SU-DHL-6 (cell line): ENCODE data around the gene CHRNB4.

ENCODE experiments used
- H2AFZ ChIP-seq: fragments of 200-600 bp; sonication (generic); 2 replicates; pipeline ENCODE4 v1.6.1; 2014; ENCODE audit warnings: low read depth, mild to moderate bottlenecking, moderate library complexity, mixed read lengths, antibody characterized with exemption, low read length; ENCODE audit not compliant: severe bottlenecking
- H3F3A ChIP-seq: fragments of 200-600 bp; shearing (Covaris generic); 2 replicates; pipeline ENCODE4 v1.6.0; 2016; ENCODE audit warnings: antibody characterized with exemption, mild to moderate bottlenecking; ENCODE audit not compliant: insufficient read depth
- H3K27ac ChIP-seq: fragments of 200-600 bp; sonication (generic); 2 replicates; pipeline ENCODE4 v1.5.1; 2016; ENCODE audit warnings: low read depth, mild to moderate bottlenecking, low read length, moderate library complexity, mixed read lengths
- H3K27me3 ChIP-seq: fragments of 200-600 bp; sonication (generic), shearing (Covaris generic); 2 replicates; pipeline ENCODE4 v1.6.0; 2014; ENCODE audit warnings: mild to moderate bottlenecking, low read length
- H3K36me3 ChIP-seq: fragments of 200-600 bp; sonication (generic); 2 replicates; pipeline ENCODE4 v1.6.1; 2014; ENCODE audit warnings: mild to moderate bottlenecking, low read length, mixed read lengths
- H3K4me2 ChIP-seq: fragments of 300-600, 200-600 bp; shearing (Covaris generic), sonication (generic); 2 replicates; pipeline ENCODE4 v1.6.0; 2014; ENCODE audit warnings: low read length, low read depth, mild to moderate bottlenecking; ENCODE audit not compliant: poor library complexity, severe bottlenecking
- H3K4me3 ChIP-seq: fragments of 200-600 bp; sonication (generic); 2 replicates; pipeline ENCODE4 v1.5.1; 2014; ENCODE audit warnings: antibody characterized with exemption, low read length, mild to moderate bottlenecking, mixed read lengths; ENCODE audit not compliant: insufficient read depth, poor library complexity, severe bottlenecking
- H3K79me2 ChIP-seq: fragments of 200-600 bp; sonication (generic); 2 replicates; pipeline ENCODE4 v1.6.1; 2014; ENCODE audit warnings: mild to moderate bottlenecking, low read length, moderate library complexity; ENCODE audit not compliant: insufficient read depth
- H3K9ac ChIP-seq: fragments of 200-600 bp; sonication (generic); 2 replicates; pipeline ENCODE4 v1.7.0; 2014; ENCODE audit warnings: mild to moderate bottlenecking, low read length
- H3K9me2 ChIP-seq: fragments of 200-600 bp; sonication (generic); replicated peaks from 2 replicates; pipeline ENCODE4 v1.6.1; 2014; ENCODE audit warnings: low read length; ENCODE audit not compliant: insufficient read depth
- H3K9me3 ChIP-seq: fragments of 200-600 bp; sonication (generic); 2 replicates; pipeline ENCODE4 v1.6.1; 2014; ENCODE audit warnings: low read length, mixed read lengths; ENCODE audit not compliant: insufficient read depth
- H4K20me1 ChIP-seq: fragments of 200-600 bp; sonication (generic); 2 replicates; pipeline ENCODE4 v1.6.1; 2014; ENCODE audit warnings: low read depth, mild to moderate bottlenecking, antibody characterized with exemption, low read length, moderate library complexity, mixed read lengths
- EZH2phosphoT487 ChIP-seq: fragments of 200-600 bp; sonication (generic), shearing (Covaris generic); conservative IDR thresholded peaks from 2 replicates; pipeline ENCODE4 v1.6.1; 2018; ENCODE audit warnings: mild to moderate bottlenecking, antibody characterized with exemption, low read length, moderate library complexity, mixed read lengths
- TF ChIP-seq, protein P1 (sequence below): fragments of 200-600 bp; sonication (generic); IDR thresholded peaks from one replicate; pipeline ENCODE4 v1.5.1; 2017; ENCODE audit warnings: antibody characterized with exemption, mild to moderate bottlenecking, low read length, moderate library complexity; ENCODE audit not compliant: insufficient read depth, poor library complexity, severe bottlenecking

The CHRNB4 gene

GRCh38 chr15:78624651-78625590, 16.1 kb downstream of the CHRNB4 start:
- Histone ChIP-seq H3K36me3 (no peaks in the 10 kb centered on the region), H3K9ac (no peak overlapping the region)

DNA sequence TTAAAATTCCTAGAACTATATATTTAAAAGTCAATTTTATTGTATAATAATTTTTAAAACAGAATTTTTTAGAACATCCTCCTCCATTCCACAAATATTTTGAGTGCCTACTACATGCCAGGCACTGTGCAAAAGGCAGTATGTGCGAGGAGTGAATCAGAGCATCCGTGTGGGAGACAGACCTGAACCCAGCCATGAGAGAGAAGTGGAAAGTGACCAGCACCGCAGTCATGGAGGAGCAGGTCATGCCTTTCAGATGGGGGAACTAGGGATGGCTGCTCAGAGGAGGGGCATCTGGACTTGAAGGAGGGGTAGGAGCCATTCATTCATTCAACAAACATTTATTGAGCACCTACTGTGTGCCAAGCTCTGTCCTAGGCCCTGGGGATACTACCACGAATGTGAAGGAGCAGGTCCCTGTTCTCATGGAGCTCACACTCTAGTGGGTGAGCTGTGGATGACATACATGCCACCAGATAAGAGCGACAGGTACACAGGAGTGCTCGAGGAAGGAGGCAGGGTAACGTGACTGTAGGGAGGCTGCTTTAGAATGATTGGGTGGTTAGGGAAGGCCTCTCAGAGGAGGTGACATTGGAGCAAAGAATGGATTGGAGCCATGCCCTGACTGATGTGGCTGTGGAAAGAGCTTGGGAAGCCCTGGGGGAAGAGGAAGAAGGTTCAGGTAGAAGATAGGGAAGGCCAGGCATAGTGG, 17.1 kb downstream of the CHRNB4 start:
- Histone ChIP-seq H3K27me3 (no peaks in the 10 kb centered on the region), H4K20me1 (no peaks in the 10 kb centered on the region)
- TF ChIP-seq, protein P1, sequence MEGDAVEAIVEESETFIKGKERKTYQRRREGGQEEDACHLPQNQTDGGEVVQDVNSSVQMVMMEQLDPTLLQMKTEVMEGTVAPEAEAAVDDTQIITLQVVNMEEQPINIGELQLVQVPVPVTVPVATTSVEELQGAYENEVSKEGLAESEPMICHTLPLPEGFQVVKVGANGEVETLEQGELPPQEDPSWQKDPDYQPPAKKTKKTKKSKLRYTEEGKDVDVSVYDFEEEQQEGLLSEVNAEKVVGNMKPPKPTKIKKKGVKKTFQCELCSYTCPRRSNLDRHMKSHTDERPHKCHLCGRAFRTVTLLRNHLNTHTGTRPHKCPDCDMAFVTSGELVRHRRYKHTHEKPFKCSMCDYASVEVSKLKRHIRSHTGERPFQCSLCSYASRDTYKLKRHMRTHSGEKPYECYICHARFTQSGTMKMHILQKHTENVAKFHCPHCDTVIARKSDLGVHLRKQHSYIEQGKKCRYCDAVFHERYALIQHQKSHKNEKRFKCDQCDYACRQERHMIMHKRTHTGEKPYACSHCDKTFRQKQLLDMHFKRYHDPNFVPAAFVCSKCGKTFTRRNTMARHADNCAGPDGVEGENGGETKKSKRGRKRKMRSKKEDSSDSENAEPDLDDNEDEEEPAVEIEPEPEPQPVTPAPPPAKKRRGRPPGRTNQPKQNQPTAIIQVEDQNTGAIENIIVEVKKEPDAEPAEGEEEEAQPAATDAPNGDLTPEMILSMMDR: no peak
- no peak for TF ChIP-seq EZH2phosphoT487

More at GRCh38 chr15:78624651-78625590, 16.1 kb downstream of the CHRNB4 start:
- H3K79me2 ChIP-seq: no peaks in the 10 kb centered on the region
- no peak overlapping the region for H2AFZ ChIP-seq
- no peaks in the 10 kb centered on the region for H3F3A ChIP-seq
- H3K9me3 ChIP-seq: no peaks in the 10 kb centered on the region
- no peak overlapping the region for H3K27ac ChIP-seq
- H3K27me3 ChIP-seq: no peaks in the 10 kb centered on the region
- no peaks in the 10 kb centered on the region for H4K20me1 ChIP-seq
- no peak overlapping the region for H3K4me2 ChIP-seq
- H3K9me2 ChIP-seq: no peaks in the 10 kb centered on the region
- no peak overlapping the region for H3K4me3 ChIP-seq
- no peak for TF ChIP-seq EZH2phosphoT487
- TF ChIP-seq, protein P1: no peak

GRCh38 chr15:78621810-78622402, 19.1 kb downstream of the CHRNB4 start:
- H3K4me3 ChIP-seq: no peak overlapping the region
- H3K79me2 ChIP-seq: no peaks in the 10 kb centered on the region
- no peaks in the 10 kb centered on the region for H3F3A ChIP-seq
- H3K36me3 ChIP-seq: no peaks in the 10 kb centered on the region
- H3K9me2 ChIP-seq: no peaks in the 10 kb centered on the region
- no peak for TF ChIP-seq EZH2phosphoT487
- TF ChIP-seq, protein P1: no peak
- no peaks in the 10 kb centered on the region for H3K9me3 ChIP-seq
- H3K27me3 ChIP-seq: no peaks in the 10 kb centered on the region
- no peak overlapping the region for H3K9ac ChIP-seq
- no peak overlapping the region for H3K27ac ChIP-seq
- H2AFZ ChIP-seq: no peak overlapping the region
- no peak overlapping the region for H3K4me2 ChIP-seq
- no peaks in the 10 kb centered on the region for H4K20me1 ChIP-seq

More for the DNA sequence above, 17.1 kb downstream of the CHRNB4 start:
- Histone ChIP-seq H3K27ac (no peak overlapping the region), H3K9me2 (no peaks in the 10 kb centered on the region), H2AFZ (no peak overlapping the region), H3K4me3 (no peak overlapping the region), H3K9me3 (no peaks in the 10 kb centered on the region), H3K36me3 (no peaks in the 10 kb centered on the region), H3K4me2 (no peak overlapping the region), H3K79me2 (no peaks in the 10 kb centered on the region), H3K9ac (no peak overlapping the region), H3F3A (no peaks in the 10 kb centered on the region)
